ENCODE data around the gene TMCC2. TPM values are rescaled to one million over a fixed set of nuclear protein-coding genes. Genes with fewer than 3 reads are reported as not detected.
"Not testable (repeated sequence)": the region's sequence is repeated elsewhere in the genome, so short reads cannot be mapped to it uniquely, and the experiment has no call there.

TMCC2 gene
- 10 to 100 TPM; 20.2 to 38.2 TPM for total RNA-seq
- polyA plus RNA-seq (ENCODE audit: insufficient read length in 2 of 2), result 10 to 100 TPM; 65.6 to 77.4 TPM
- long read RNA-seq, donor 1, transcript TMCC2-203 (5 exons, 3,738 nt), result major isoform, 15 of 48 reads
- long read RNA-seq, donor 1, partial matches to known transcripts, result 33 of 48 reads
- long read RNA-seq, donor 1, other reads (novel, unspliced or antisense), result 0 of 48 reads
- long read RNA-seq, donor 2, partial matches to known transcripts, result 12 of 19 reads
- long read RNA-seq, donor 2, other reads (novel, unspliced or antisense), result 0 of 19 reads
- long read RNA-seq, donor 3, transcript TMCC2-203 (5 exons, 3,738 nt), result major isoform, 6 of 60 reads
- long read RNA-seq, donor 3, partial matches to known transcripts, result 53 of 60 reads
- long read RNA-seq, donor 3, other reads (novel, unspliced or antisense), result 0 of 60 reads
- long read RNA-seq, donor 4, result 0 reads

- Histone ChIP-seq H3K27ac (ENCODE audit: low read depth, low read length) (peak within 1 kb of the TSS; percentile 42), H3K4me1 (ENCODE audit: control insufficient read depth, insufficient read depth, low read length) (peaks cover 21% of the 10 kb centered on the region), H3K36me3 (ENCODE audit: control insufficient read depth, insufficient read depth, low read length) (no peaks in the 10 kb centered on the region), H3K9me3 (ENCODE audit: control insufficient read depth, insufficient read depth, low read length) (no peaks in the 10 kb centered on the region), H3K27me3 (ENCODE audit: control insufficient read depth, insufficient read depth, low read length) (peaks cover 2% of the 10 kb centered on the region), H3K4me3 (ENCODE audit: low read depth, low read length) (peak within 1 kb of the TSS; percentile 80)
- DNase-seq (ENCODE audit: low read depth in 4 of 6, low spot score in 6 of 6), result peak in 5 of 6 donors; percentile 87 to 99 (median 93)
- 0% methylated on average over 44 of the region's 44 CpGs for WGBS (ENCODE audit: insufficient coverage)
Observed at GRCh38 chr1:205227584-205228013, at the start of gene TMCC2. TMCC2 (plus strand) TSS chr1:205227946; CDS start chr1:205228565, 619 bp downstream.

- Histone ChIP-seq H3K4me3 (ENCODE audit: low read depth, low read length) (no peak overlapping the region), H3K9me3 (ENCODE audit: control insufficient read depth, insufficient read depth, low read length) (no peaks in the 10 kb centered on the region), H3K27me3 (ENCODE audit: control insufficient read depth, insufficient read depth, low read length) (no peaks in the 10 kb centered on the region), H3K27ac (ENCODE audit: low read depth, low read length) (no peak overlapping the region), H3K36me3 (ENCODE audit: control insufficient read depth, insufficient read depth, low read length) (peaks cover 18% of the 10 kb centered on the region), H3K4me1 (ENCODE audit: control insufficient read depth, insufficient read depth, low read length) (no peaks in the 10 kb centered on the region)
- DNase-seq (ENCODE audit: low read depth in 4 of 6, low spot score in 6 of 6), result no peak
- WGBS (ENCODE audit: insufficient coverage), result 80% methylated on average over 1 of the region's 2 CpGs
Observed at GRCh38 chr1:205179842-205180241, 47.9 kb upstream of the TMCC2 start.

GRCh38 chr1:205180331-205180730 lies 47.4 kb upstream of the TMCC2 start:
- H3K4me1 ChIP-seq (ENCODE audit: control insufficient read depth, insufficient read depth, low read length); H3K4me3 ChIP-seq (ENCODE audit: low read depth, low read length); H3K9me3 ChIP-seq (ENCODE audit: control insufficient read depth, insufficient read depth, low read length); H3K27me3 ChIP-seq (ENCODE audit: control insufficient read depth, insufficient read depth, low read length); DNase-seq (ENCODE audit: low read depth in 4 of 6, low spot score in 6 of 6); H3K27ac ChIP-seq (ENCODE audit: low read depth, low read length): not testable (repeated sequence)
- peaks cover 14% of the 10 kb centered on the region for H3K36me3 ChIP-seq (ENCODE audit: control insufficient read depth, insufficient read depth, low read length)
- WGBS (ENCODE audit: insufficient coverage), result 100% methylated on average over 2 of the region's 7 CpGs

- no peaks in the 10 kb centered on the region for H3K4me1 ChIP-seq (ENCODE audit: control insufficient read depth, insufficient read depth, low read length)
- no peaks in the 10 kb centered on the region for H3K27me3 ChIP-seq (ENCODE audit: control insufficient read depth, insufficient read depth, low read length)
- DNase-seq (ENCODE audit: low read depth in 4 of 6, low spot score in 6 of 6), result no peak
- WGBS (ENCODE audit: insufficient coverage), result no CpG with 5 or more reads among the region's 2 CpGs
- H3K36me3 ChIP-seq (ENCODE audit: control insufficient read depth, insufficient read depth, low read length), result peaks cover 19% of the 10 kb centered on the region
- H3K27ac ChIP-seq (ENCODE audit: low read depth, low read length), result no peak overlapping the region
- H3K9me3 ChIP-seq (ENCODE audit: control insufficient read depth, insufficient read depth, low read length), result no peaks in the 10 kb centered on the region
- no peak overlapping the region for H3K4me3 ChIP-seq (ENCODE audit: low read depth, low read length)
Observed at GRCh38 chr1:205182930-205183329, 44.8 kb upstream of the TMCC2 start.

- DNase-seq (ENCODE audit: low read depth in 4 of 6, low spot score in 6 of 6), result no peak
- H3K36me3 ChIP-seq (ENCODE audit: control insufficient read depth, insufficient read depth, low read length), result peaks cover 19% of the 10 kb centered on the region
- H3K27me3 ChIP-seq (ENCODE audit: control insufficient read depth, insufficient read depth, low read length), result no peaks in the 10 kb centered on the region
- H3K27ac ChIP-seq (ENCODE audit: low read depth, low read length), result no peak overlapping the region
- 50% methylated on average over 1 of the region's 4 CpGs for WGBS (ENCODE audit: insufficient coverage)
- H3K4me1 ChIP-seq (ENCODE audit: control insufficient read depth, insufficient read depth, low read length), result no peaks in the 10 kb centered on the region
- no peak overlapping the region for H3K4me3 ChIP-seq (ENCODE audit: low read depth, low read length)
- H3K9me3 ChIP-seq (ENCODE audit: control insufficient read depth, insufficient read depth, low read length), result no peaks in the 10 kb centered on the region
Observed at GRCh38 chr1:205183676-205184335, 43.9 kb upstream of the TMCC2 start.

- no peak for DNase-seq (ENCODE audit: low read depth in 4 of 6, low spot score in 6 of 6)
- Histone ChIP-seq H3K4me1 (ENCODE audit: control insufficient read depth, insufficient read depth, low read length) (no peaks in the 10 kb centered on the region), H3K36me3 (ENCODE audit: control insufficient read depth, insufficient read depth, low read length) (peaks cover 16% of the 10 kb centered on the region), H3K4me3 (ENCODE audit: low read depth, low read length) (no peak overlapping the region), H3K9me3 (ENCODE audit: control insufficient read depth, insufficient read depth, low read length) (no peaks in the 10 kb centered on the region), H3K27me3 (ENCODE audit: control insufficient read depth, insufficient read depth, low read length) (no peaks in the 10 kb centered on the region), H3K27ac (ENCODE audit: low read depth, low read length) (no peak overlapping the region)
Observed at GRCh38 chr1:205186191-205186590, 41.6 kb upstream of the TMCC2 start.

- no peak for DNase-seq (ENCODE audit: low read depth in 4 of 6, low spot score in 6 of 6)
- Histone ChIP-seq H3K36me3 (ENCODE audit: control insufficient read depth, insufficient read depth, low read length) (peaks cover 8% of the 10 kb centered on the region), H3K9me3 (ENCODE audit: control insufficient read depth, insufficient read depth, low read length) (no peaks in the 10 kb centered on the region), H3K27ac (ENCODE audit: low read depth, low read length) (no peak overlapping the region), H3K27me3 (ENCODE audit: control insufficient read depth, insufficient read depth, low read length) (no peaks in the 10 kb centered on the region), H3K4me3 (ENCODE audit: low read depth, low read length) (no peak overlapping the region), H3K4me1 (ENCODE audit: control insufficient read depth, insufficient read depth, low read length) (peaks cover 4% of the 10 kb centered on the region)
- 90% methylated on average over 10 of the region's 10 CpGs for WGBS (ENCODE audit: insufficient coverage)
Observed at GRCh38 chr1:205187420-205187819, 40.3 kb upstream of the TMCC2 start.

GRCh38 chr1:205188098-205188497 lies 39.6 kb upstream of the TMCC2 start:
- H3K27me3 ChIP-seq (ENCODE audit: control insufficient read depth, insufficient read depth, low read length), result no peaks in the 10 kb centered on the region
- peaks cover 8% of the 10 kb centered on the region for H3K36me3 ChIP-seq (ENCODE audit: control insufficient read depth, insufficient read depth, low read length)
- H3K9me3 ChIP-seq (ENCODE audit: control insufficient read depth, insufficient read depth, low read length), result no peaks in the 10 kb centered on the region
- no CpG with 5 or more reads among the region's 2 CpGs for WGBS (ENCODE audit: insufficient coverage)
- no peak for DNase-seq (ENCODE audit: low read depth in 4 of 6, low spot score in 6 of 6)
- H3K4me1 ChIP-seq (ENCODE audit: control insufficient read depth, insufficient read depth, low read length), result peaks cover 4% of the 10 kb centered on the region
- H3K27ac ChIP-seq (ENCODE audit: low read depth, low read length), result no peak overlapping the region
- H3K4me3 ChIP-seq (ENCODE audit: low read depth, low read length), result no peak overlapping the region

GRCh38 chr1:205188596-205188995 lies 39.1 kb upstream of the TMCC2 start:
- Histone ChIP-seq H3K4me1 (ENCODE audit: control insufficient read depth, insufficient read depth, low read length) (peaks cover 4% of the 10 kb centered on the region), H3K36me3 (ENCODE audit: control insufficient read depth, insufficient read depth, low read length) (peaks cover 8% of the 10 kb centered on the region), H3K4me3 (ENCODE audit: low read depth, low read length) (no peak overlapping the region), H3K27me3 (ENCODE audit: control insufficient read depth, insufficient read depth, low read length) (no peaks in the 10 kb centered on the region), H3K9me3 (ENCODE audit: control insufficient read depth, insufficient read depth, low read length) (no peaks in the 10 kb centered on the region), H3K27ac (ENCODE audit: low read depth, low read length) (no peak overlapping the region)
- peak in 1 of 6 donors; percentile 60 for DNase-seq (ENCODE audit: low read depth in 4 of 6, low spot score in 6 of 6)
- no CpG with 5 or more reads among the region's 2 CpGs for WGBS (ENCODE audit: insufficient coverage)

- WGBS (ENCODE audit: insufficient coverage), result no CpG with 5 or more reads among the region's 2 CpGs
- Histone ChIP-seq H3K9me3 (ENCODE audit: control insufficient read depth, insufficient read depth, low read length) (no peaks in the 10 kb centered on the region), H3K36me3 (ENCODE audit: control insufficient read depth, insufficient read depth, low read length) (peaks cover 8% of the 10 kb centered on the region), H3K27me3 (ENCODE audit: control insufficient read depth, insufficient read depth, low read length) (no peaks in the 10 kb centered on the region), H3K4me3 (ENCODE audit: low read depth, low read length) (no peak overlapping the region), H3K4me1 (ENCODE audit: control insufficient read depth, insufficient read depth, low read length) (peaks cover 4% of the 10 kb centered on the region), H3K27ac (ENCODE audit: low read depth, low read length) (no peak overlapping the region)
- no peak for DNase-seq (ENCODE audit: low read depth in 4 of 6, low spot score in 6 of 6)
Observed at GRCh38 chr1:205189131-205189530, 38.6 kb upstream of the TMCC2 start.
